Mesenchymal stem cell (in vitro differentiated cells and primary cell): ENCODE results near the gene TMEM88.

ENCODE experiments used
- DNase-seq: peaks from one replicate; pipeline ENCODE4 v3.0.0-alpha.2; 2013
- H2AFZ ChIP-seq: one replicate; pipeline ENCODE4 v1.6.1; 2013; ENCODE audit warnings: low read depth, mild to moderate bottlenecking, control low read depth, inconsistent platforms, low read length, moderate library complexity
- H2AK5ac ChIP-seq: 2 replicates; pipeline ENCODE4 v1.6.1; 2013; ENCODE audit warnings: low read length, moderate library complexity, mild to moderate bottlenecking, inconsistent platforms; ENCODE audit not compliant: severe bottlenecking
- H2BK120ac ChIP-seq: one replicate; pipeline ENCODE4 v1.6.1; 2013; ENCODE audit warnings: low read depth, mild to moderate bottlenecking, inconsistent platforms, low read length, moderate library complexity
- H2BK12ac ChIP-seq, 2 experiments: one replicate each; pipeline ENCODE4 v1.6.1; 2013; ENCODE audit warnings: inconsistent platforms in 2 of 2, low read length in 2 of 2, mild to moderate bottlenecking in 2 of 2, moderate library complexity in 2 of 2, control low read depth in 1 of 2
- H2BK15ac ChIP-seq: one replicate; pipeline ENCODE4 v1.6.1; 2013; ENCODE audit warnings: mild to moderate bottlenecking, low read depth, inconsistent platforms; ENCODE audit not compliant: poor library complexity, severe bottlenecking
- H2BK5ac ChIP-seq: 2 replicates; pipeline ENCODE4 v1.6.1; 2013; ENCODE audit warnings: low read depth, mild to moderate bottlenecking, low read length, control low read depth, inconsistent platforms; ENCODE audit not compliant: poor library complexity, severe bottlenecking
- H3K14ac ChIP-seq, 2 experiments: one replicate each; pipeline ENCODE4 v1.6.1; 2013; ENCODE audit warnings: inconsistent platforms in 2 of 2, low read length in 2 of 2, control low read depth in 1 of 2, mild to moderate bottlenecking in 1 of 2, moderate library complexity in 1 of 2
- H3K18ac ChIP-seq, 2 experiments: one replicate each; pipeline ENCODE4 v1.6.1; 2013; ENCODE audit warnings: inconsistent platforms in 2 of 2, low read length in 2 of 2, control low read depth in 1 of 2, low read depth in 1 of 2, mild to moderate bottlenecking in 1 of 2
- H3K23ac ChIP-seq, 2 experiments: one replicate each; pipeline ENCODE4 v1.6.1; 2013; ENCODE audit warnings: inconsistent platforms in 2 of 2, low read length in 2 of 2, mild to moderate bottlenecking in 2 of 2, moderate library complexity in 2 of 2, control low read depth in 1 of 2
- H3K27ac ChIP-seq: 2 replicates; pipeline ENCODE4 v1.5.1; 2013; ENCODE audit warnings: mild to moderate bottlenecking, moderate library complexity, low read length, control low read depth, inconsistent platforms; ENCODE audit not compliant: poor library complexity, severe bottlenecking
- H3K27me3 ChIP-seq, 2 experiments: 2 replicates each; pipeline versions ENCODE4 v1.6.1 to v1.7.0; 2013; ENCODE audit warnings: low read length in 2 of 2, mild to moderate bottlenecking in 2 of 2, moderate library complexity in 2 of 2, control low read depth in 1 of 2, inconsistent platforms in 1 of 2; ENCODE audit not compliant: control insufficient read depth in 1 of 2, insufficient read depth in 1 of 2
- H3K36me3 ChIP-seq, 2 experiments: 2 replicates each; pipeline versions ENCODE4 v1.6.1 to v1.7.0; 2013; ENCODE audit warnings: low read length in 2 of 2, control low read depth in 1 of 2, inconsistent platforms in 1 of 2, low read depth in 1 of 2, mild to moderate bottlenecking in 1 of 2; ENCODE audit not compliant: insufficient read depth in 2 of 2, control insufficient read depth in 1 of 2
- H3K4ac ChIP-seq, 2 experiments: one replicate each; pipeline ENCODE4 v1.6.1; 2013; ENCODE audit warnings: inconsistent platforms in 2 of 2, low read length in 2 of 2, mild to moderate bottlenecking in 2 of 2, moderate library complexity in 2 of 2, control low read depth in 1 of 2, low read depth in 1 of 2
- H3K4me1 ChIP-seq: 2 replicates; pipeline ENCODE4 v1.6.1; 2013; ENCODE audit warnings: low read depth, low read length, control low read depth; ENCODE audit not compliant: control insufficient read depth, insufficient read depth
- H3K4me2 ChIP-seq: 2 replicates; pipeline ENCODE4 v1.6.1; 2013; ENCODE audit warnings: low read length, mild to moderate bottlenecking, inconsistent platforms; ENCODE audit not compliant: poor library complexity, severe bottlenecking
- H3K4me3 ChIP-seq, 2 experiments: 2 replicates each; pipeline versions ENCODE4 v1.5.1 to v1.7.0; 2013; ENCODE audit warnings: low read length in 2 of 2, mild to moderate bottlenecking in 2 of 2, control low read depth in 1 of 2, low read depth in 1 of 2; ENCODE audit not compliant: insufficient read depth in 1 of 2
- H3K79me1 ChIP-seq: replicated peaks from 2 replicates; pipeline ENCODE4 v1.6.1; 2013; ENCODE audit warnings: mild to moderate bottlenecking, control low read depth, low read length, inconsistent platforms; ENCODE audit not compliant: poor library complexity, severe bottlenecking
- H3K9ac ChIP-seq: 2 replicates; pipeline ENCODE4 v1.7.0; 2013; ENCODE audit warnings: mild to moderate bottlenecking, low read length, moderate library complexity
- H3K9me3 ChIP-seq: 2 replicates; pipeline ENCODE4 v1.7.0; 2013; ENCODE audit warnings: mild to moderate bottlenecking, low read length; ENCODE audit not compliant: control insufficient read depth
- H4K8ac ChIP-seq: one replicate; pipeline ENCODE4 v1.6.1; 2013; ENCODE audit warnings: inconsistent platforms, mild to moderate bottlenecking, low read length, moderate library complexity
- H4K91ac ChIP-seq: one replicate; pipeline ENCODE4 v1.6.1; 2013; ENCODE audit warnings: mild to moderate bottlenecking, low read length, inconsistent platforms
- WGBS: methylation state at CpG from one replicate; pipeline ENCODE4 v1.1.7; 2013; ENCODE audit warnings: mixed read lengths; 5-methylcytosine and 5-hydroxymethylcytosine counted together

Gene TMEM88

DNA sequence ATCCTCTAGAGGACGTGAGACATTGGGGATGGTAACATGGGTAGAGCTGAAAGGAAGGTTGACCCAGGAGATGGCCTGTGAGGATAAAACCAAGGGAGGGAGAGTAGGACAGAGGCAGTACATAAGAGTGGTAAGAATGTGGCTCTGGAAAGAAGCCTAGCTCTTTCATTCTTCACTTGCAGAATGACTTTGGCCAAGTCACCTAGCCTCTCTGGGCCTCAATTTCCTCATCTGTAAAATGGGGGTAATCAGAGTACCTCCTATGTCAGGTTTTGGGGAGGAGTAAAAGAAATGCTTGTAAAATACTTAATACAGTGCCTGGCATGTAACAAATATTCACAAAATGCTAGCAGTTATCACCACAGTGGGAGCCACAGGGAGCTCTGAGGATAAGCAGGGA lies 14.0 kb upstream of the TMEM88 start:
- Histone ChIP-seq H2AFZ (no peak overlapping the region), H3K14ac (no peak overlapping the region), H3K79me1 (peaks cover 15% of the 10 kb centered on the region), H3K27ac (peak overlapping the region; percentile 27), H3K27me3 (no peaks in the 10 kb centered on the region), H2BK120ac (no peak overlapping the region), H4K91ac (no peak overlapping the region), H3K23ac (no peak overlapping the region), H3K4me1 (peaks cover 34% of the 10 kb centered on the region), H3K4me3 (peak overlapping the region in 1 of 2 experiments; percentile 94), H3K9ac (peak overlapping the region; percentile 98), H2AK5ac (no peak overlapping the region), H3K36me3 (peaks cover 14 to 15% of the 10 kb centered on the region in 2 experiments), H2BK5ac (no peak overlapping the region), H2BK12ac (peak overlapping the region in 1 of 2 experiments; percentile 1), H3K4me2 (no peak overlapping the region), H3K4ac (no peak overlapping the region), H3K9me3 (no peaks in the 10 kb centered on the region), H4K8ac (no peak overlapping the region), H2BK15ac (no peak overlapping the region), H3K18ac (peak overlapping the region in 1 of 2 experiments; percentile 8)
- DNase-seq = no peak
- 50% methylated on average over 1 of the region's 1 CpG for WGBS

GRCh38 chr17:7841396-7841914 lies 13.4 kb upstream of the TMEM88 start:
- H2BK15ac ChIP-seq = peak overlapping the region; percentile 55
- H3K9ac ChIP-seq = peak overlapping the region; percentile 98
- peak overlapping the region; percentile 63 for H4K91ac ChIP-seq
- peaks cover 34% of the 10 kb centered on the region for H3K4me1 ChIP-seq
- H3K79me1 ChIP-seq = peaks cover 17% of the 10 kb centered on the region
- H2AK5ac ChIP-seq = no peak overlapping the region
- H3K18ac ChIP-seq = peak overlapping the region; percentile 93 to 94
- DNase-seq = peak; percentile 96
- H3K4ac ChIP-seq = peak overlapping the region; percentile 69 to 97
- H2BK12ac ChIP-seq = peak overlapping the region; percentile 45 to 77
- peak overlapping the region; percentile 91 for H3K27ac ChIP-seq
- H3K36me3 ChIP-seq = peaks cover 17 to 20% of the 10 kb centered on the region in 2 experiments
- H4K8ac ChIP-seq = peak overlapping the region; percentile 76
- H3K9me3 ChIP-seq = no peaks in the 10 kb centered on the region
- WGBS = 1% methylated on average over 34 of the region's 34 CpGs
- H3K14ac ChIP-seq = peak overlapping the region in 1 of 2 experiments; percentile 76
- H3K27me3 ChIP-seq = no peaks in the 10 kb centered on the region
- peak overlapping the region; percentile 66 to 94 for H3K4me3 ChIP-seq
- H2BK5ac ChIP-seq = no peak overlapping the region
- H3K4me2 ChIP-seq = peak overlapping the region; percentile 83
- H2AFZ ChIP-seq = no peak overlapping the region
- peak overlapping the region; percentile 66 for H2BK120ac ChIP-seq
- H3K23ac ChIP-seq = no peak overlapping the region

- Histone ChIP-seq H2BK12ac (peak overlapping the region; percentile 45 to 77), H3K27me3 (no peaks in the 10 kb centered on the region), H3K18ac (peak overlapping the region; percentile 94 to 98), H4K8ac (peak overlapping the region; percentile 76), H3K79me1 (peaks cover 20% of the 10 kb centered on the region), H3K27ac (peak overlapping the region; percentile 98), H3K4ac (peak overlapping the region; percentile 93 to 97), H3K36me3 (peaks cover 20 to 24% of the 10 kb centered on the region in 2 experiments), H3K4me1 (peaks cover 31% of the 10 kb centered on the region), H3K4me2 (peak overlapping the region; percentile 88), H3K4me3 (peak overlapping the region; percentile 69 to 94), H2BK15ac (peak overlapping the region; percentile 60), H4K91ac (peak overlapping the region; percentile 96), H2AK5ac (no peak overlapping the region), H3K23ac (no peak overlapping the region), H3K9me3 (no peaks in the 10 kb centered on the region), H3K9ac (peak overlapping the region; percentile 98), H2AFZ (no peak overlapping the region), H2BK120ac (peak overlapping the region; percentile 66), H3K14ac (peak overlapping the region in 1 of 2 experiments; percentile 76), H2BK5ac (peak overlapping the region; percentile 54)
- whole genome bisulfite sequencing = under 1% methylated on average over 46 of the region's 46 CpGs
- DNase-seq = peak; percentile 94
Observed at GRCh38 chr17:7841915-7842379, 12.9 kb upstream of the TMEM88 start.

GRCh38 chr17:7842380-7843256 lies 12.2 kb upstream of the TMEM88 start:
- Histone ChIP-seq H3K18ac (peak overlapping the region; percentile 72 to 98), H3K4ac (peak overlapping the region; percentile 92 to 93), H2AK5ac (peak overlapping the region; percentile 62), H2BK120ac (peak overlapping the region; percentile 91), H3K79me1 (peaks cover 23% of the 10 kb centered on the region), H3K4me1 (peaks cover 30% of the 10 kb centered on the region), H2BK15ac (peak overlapping the region; percentile 97), H3K4me3 (peak overlapping the region; percentile 69 to 94), H3K9ac (peak overlapping the region; percentile 98), H2BK5ac (peak overlapping the region; percentile 54), H3K27me3 (no peaks in the 10 kb centered on the region), H3K27ac (peak overlapping the region; percentile 98), H2AFZ (no peak overlapping the region), H3K4me2 (peak overlapping the region; percentile 88), H3K36me3 (peaks cover 24 to 31% of the 10 kb centered on the region in 2 experiments), H3K9me3 (no peaks in the 10 kb centered on the region), H4K91ac (peak overlapping the region; percentile 98), H3K23ac (peak overlapping the region; percentile 20 to 54), H4K8ac (peak overlapping the region; percentile 47), H3K14ac (peak overlapping the region in 1 of 2 experiments; percentile 96), H2BK12ac (peak overlapping the region; percentile 91 to 92)
- DNase-seq = peak; percentile 98
- WGBS = 1% methylated on average over 47 of the region's 47 CpGs
